Nephron progenitor cell (in vitro differentiated cells): ENCODE results near the gene SIPA1L3.

Experiments used
- DNase-seq: peaks from one replicate; pipeline ENCODE4 v3.0.0; 2021
- H3K27ac Mint-ChIP-seq: 2 replicates; pipeline ENCODE4 v1.8.0; 2021; ENCODE audit warnings: mild to moderate bottlenecking, moderate library complexity, mixed read lengths
- H3K27me3 Mint-ChIP-seq: 2 replicates; pipeline ENCODE4 v1.8.0; 2021; ENCODE audit warnings: mild to moderate bottlenecking, low read depth, mixed read lengths; ENCODE audit not compliant: poor library complexity
- H3K36me3 Mint-ChIP-seq: 2 replicates; pipeline ENCODE4 v1.8.0; 2021; ENCODE audit warnings: low read depth, mixed read lengths
- H3K4me1 Mint-ChIP-seq: 2 replicates; pipeline ENCODE4 v1.8.0; 2021; ENCODE audit warnings: mixed read lengths
- H3K4me3 Mint-ChIP-seq: 2 replicates; pipeline ENCODE4 v1.8.0; 2021; ENCODE audit warnings: mild to moderate bottlenecking, moderate library complexity, mixed read lengths
- H3K9me3 Mint-ChIP-seq: 2 replicates; pipeline ENCODE4 v1.8.0; 2021; ENCODE audit warnings: mild to moderate bottlenecking, moderate library complexity, mixed read lengths
- CTCF ChIP-seq: fragments of 200-600 bp; sonication (generic); IDR thresholded peaks from 2 replicates; pipeline ENCODE4 v1.5.0; 2021; ENCODE audit warnings: antibody characterized with exemption

The SIPA1L3 gene

GRCh38 chr19:38252385-38252784, 345.4 kb downstream of the SIPA1L3 start:
- Mint-ChIP-seq H3K4me3 (no peak overlapping the region), H3K4me1 (peaks cover 50% of the 10 kb centered on the region), H3K27ac (no peak overlapping the region), H3K9me3 (no peaks in the 10 kb centered on the region), H3K27me3 (peaks cover 29% of the 10 kb centered on the region), H3K36me3 (no peaks in the 10 kb centered on the region)
- DNase-seq: no peak
- TF ChIP-seq CTCF: no peak

- H3K9me3 Mint-ChIP-seq: no peaks in the 10 kb centered on the region
- H3K27me3 Mint-ChIP-seq: peaks cover 34% of the 10 kb centered on the region
- TF ChIP-seq CTCF: no peak
- DNase-seq: peak; percentile 30
- H3K27ac Mint-ChIP-seq: no peak overlapping the region
- peaks cover 50% of the 10 kb centered on the region for H3K4me1 Mint-ChIP-seq
- no peaks in the 10 kb centered on the region for H3K36me3 Mint-ChIP-seq
- H3K4me3 Mint-ChIP-seq: peak overlapping the region; percentile 34
Measured at GRCh38 chr19:38252941-38253691, 346.1 kb downstream of the SIPA1L3 start.

GRCh38 chr19:38253788-38254187, 346.8 kb downstream of the SIPA1L3 start:
- no peak for DNase-seq
- H3K27ac Mint-ChIP-seq: no peak overlapping the region
- peaks cover 50% of the 10 kb centered on the region for H3K4me1 Mint-ChIP-seq
- no peaks in the 10 kb centered on the region for H3K9me3 Mint-ChIP-seq
- H3K4me3 Mint-ChIP-seq: no peak overlapping the region
- no peaks in the 10 kb centered on the region for H3K36me3 Mint-ChIP-seq
- TF ChIP-seq CTCF: no peak
- H3K27me3 Mint-ChIP-seq: peaks cover 35% of the 10 kb centered on the region

GRCh38 chr19:38255383-38256014, 348.5 kb downstream of the SIPA1L3 start:
- H3K9me3 Mint-ChIP-seq: no peaks in the 10 kb centered on the region
- H3K4me3 Mint-ChIP-seq: peak overlapping the region; percentile 69
- H3K27ac Mint-ChIP-seq: no peak overlapping the region
- TF ChIP-seq CTCF: no peak
- DNase-seq: no peak
- H3K36me3 Mint-ChIP-seq: no peaks in the 10 kb centered on the region
- H3K4me1 Mint-ChIP-seq: peaks cover 44% of the 10 kb centered on the region
- peaks cover 40% of the 10 kb centered on the region for H3K27me3 Mint-ChIP-seq
